Endothelial cell (in vitro differentiated cells): Measurements from ENCODE around the gene PPP1R3C. TPM values are rescaled to one million over a fixed set of nuclear protein-coding genes. Genes with fewer than 3 reads are reported as not detected.

Experiments
- DNase-seq: peaks from one replicate; pipeline ENCODE4 v3.0.0; 2021; ENCODE audit warnings: low spot score
- H3K27ac Mint-ChIP-seq: one replicate; pipeline ENCODE4 v1.8.0; 2021; ENCODE audit warnings: mixed read lengths, inconsistent platforms; ENCODE audit not compliant: unreplicated experiment
- H3K27me3 Mint-ChIP-seq: one replicate; pipeline ENCODE4 v1.8.0; 2021; ENCODE audit warnings: mild to moderate bottlenecking, moderate library complexity, mixed read lengths, inconsistent platforms; ENCODE audit not compliant: unreplicated experiment
- H3K36me3 Mint-ChIP-seq: one replicate; pipeline ENCODE4 v1.8.0; 2021; ENCODE audit warnings: mild to moderate bottlenecking, low read depth, mixed read lengths, inconsistent platforms; ENCODE audit not compliant: unreplicated experiment
- H3K4me1 Mint-ChIP-seq: one replicate; pipeline ENCODE4 v1.8.0; 2021; ENCODE audit warnings: mild to moderate bottlenecking, mixed read lengths, inconsistent platforms; ENCODE audit not compliant: unreplicated experiment
- H3K4me3 Mint-ChIP-seq: one replicate; pipeline ENCODE4 v1.8.0; 2021; ENCODE audit warnings: mild to moderate bottlenecking, mixed read lengths, inconsistent platforms; ENCODE audit not compliant: unreplicated experiment
- H3K9me3 Mint-ChIP-seq: one replicate; pipeline ENCODE4 v1.8.0; 2021; ENCODE audit warnings: mixed read lengths, inconsistent platforms; ENCODE audit not compliant: unreplicated experiment
- total RNA-seq: library from RNA; stranded (reverse); fragmentation: NEBNext Ultra II Directional; extraction: Animal tissue kit (Norgen Biotek cat#: 25700); gene quantifications from one replicate; pipeline ENCODE4 v1.2.1, GENCODE V29; 2021; ENCODE audit not compliant: unreplicated experiment
- TF ChIP-seq, protein P1 (sequence below): fragments of 200-600 bp; sonication (generic); IDR thresholded peaks from one replicate; pipeline ENCODE4 v1.5.0; 2021; ENCODE audit warnings: antibody characterized with exemption; ENCODE audit not compliant: unreplicated experiment

PPP1R3C gene
- total RNA-seq, 1 donor from 2014 or later: 0.31 TPM

DNA sequence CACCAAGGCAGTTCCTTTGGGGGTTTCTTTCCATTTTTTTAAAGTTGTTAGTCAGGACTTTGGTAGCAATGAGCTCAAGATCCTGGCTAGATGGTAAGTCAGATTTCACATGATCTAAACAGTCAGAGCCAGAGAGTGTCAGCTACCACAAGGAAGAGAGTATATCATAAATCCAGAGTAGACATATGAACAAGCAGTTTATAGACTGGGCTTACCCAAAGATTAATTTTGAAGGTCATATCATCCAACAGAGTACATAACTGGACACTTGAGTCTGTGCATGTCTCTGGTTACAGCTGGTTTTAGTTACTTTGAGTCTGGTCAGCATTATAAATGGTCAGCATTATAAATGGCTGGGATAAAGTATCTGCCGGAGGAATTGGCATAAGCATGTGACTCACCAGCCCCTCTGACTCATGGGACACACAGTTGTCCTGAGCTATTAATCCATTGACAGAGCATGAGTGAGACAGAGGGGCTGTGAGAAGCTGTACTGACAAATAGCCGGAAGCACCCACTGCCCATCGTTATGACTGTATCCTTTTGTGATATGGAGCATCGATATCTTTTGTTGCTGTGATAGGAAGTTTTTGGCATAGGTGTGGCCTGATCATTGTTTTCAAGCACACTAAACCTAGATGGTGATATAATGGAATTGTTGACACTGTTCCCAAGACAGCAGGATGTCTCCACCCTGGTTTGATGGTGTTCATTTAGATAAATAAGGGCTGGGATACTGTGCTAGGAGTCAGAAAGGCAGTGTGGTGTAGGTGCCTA lies 19.3 kb downstream of the PPP1R3C start:
- Mint-ChIP-seq H3K4me3 (no peak overlapping the region), H3K9me3 (no peaks in the 10 kb centered on the region), H3K27ac (no peak overlapping the region), H3K4me1 (no peaks in the 10 kb centered on the region), H3K27me3 (no peaks in the 10 kb centered on the region), H3K36me3 (no peaks in the 10 kb centered on the region)
- TF ChIP-seq, protein P1, sequence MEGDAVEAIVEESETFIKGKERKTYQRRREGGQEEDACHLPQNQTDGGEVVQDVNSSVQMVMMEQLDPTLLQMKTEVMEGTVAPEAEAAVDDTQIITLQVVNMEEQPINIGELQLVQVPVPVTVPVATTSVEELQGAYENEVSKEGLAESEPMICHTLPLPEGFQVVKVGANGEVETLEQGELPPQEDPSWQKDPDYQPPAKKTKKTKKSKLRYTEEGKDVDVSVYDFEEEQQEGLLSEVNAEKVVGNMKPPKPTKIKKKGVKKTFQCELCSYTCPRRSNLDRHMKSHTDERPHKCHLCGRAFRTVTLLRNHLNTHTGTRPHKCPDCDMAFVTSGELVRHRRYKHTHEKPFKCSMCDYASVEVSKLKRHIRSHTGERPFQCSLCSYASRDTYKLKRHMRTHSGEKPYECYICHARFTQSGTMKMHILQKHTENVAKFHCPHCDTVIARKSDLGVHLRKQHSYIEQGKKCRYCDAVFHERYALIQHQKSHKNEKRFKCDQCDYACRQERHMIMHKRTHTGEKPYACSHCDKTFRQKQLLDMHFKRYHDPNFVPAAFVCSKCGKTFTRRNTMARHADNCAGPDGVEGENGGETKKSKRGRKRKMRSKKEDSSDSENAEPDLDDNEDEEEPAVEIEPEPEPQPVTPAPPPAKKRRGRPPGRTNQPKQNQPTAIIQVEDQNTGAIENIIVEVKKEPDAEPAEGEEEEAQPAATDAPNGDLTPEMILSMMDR: no peak
- DNase-seq: no peak

DNA sequence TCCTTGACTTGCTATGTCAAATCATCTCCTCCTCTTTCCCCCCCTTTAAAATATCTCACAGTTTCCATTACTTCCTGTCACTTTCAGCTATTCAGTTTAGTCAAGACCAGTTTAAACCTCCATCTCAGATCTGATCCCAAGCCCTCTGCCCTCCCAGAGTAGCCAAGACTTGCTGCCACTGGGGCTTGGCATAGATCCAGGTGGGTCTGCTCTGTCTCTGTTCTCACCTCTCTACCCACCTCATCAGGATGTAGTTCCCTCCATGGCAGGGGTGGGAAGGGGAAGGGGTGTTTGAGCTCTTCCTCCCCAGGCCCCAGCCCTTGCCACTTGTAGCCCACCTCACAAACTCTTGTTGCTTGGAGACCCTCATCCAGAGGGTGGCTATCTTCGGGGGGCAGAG lies 22.0 kb downstream of the PPP1R3C start:
- H3K4me1 Mint-ChIP-seq: no peaks in the 10 kb centered on the region
- DNase-seq: no peak
- H3K9me3 Mint-ChIP-seq: no peaks in the 10 kb centered on the region
- H3K27me3 Mint-ChIP-seq: no peaks in the 10 kb centered on the region
- TF ChIP-seq, protein P1: no peak
- no peak overlapping the region for H3K27ac Mint-ChIP-seq
- no peak overlapping the region for H3K4me3 Mint-ChIP-seq
- H3K36me3 Mint-ChIP-seq: no peaks in the 10 kb centered on the region

DNA sequence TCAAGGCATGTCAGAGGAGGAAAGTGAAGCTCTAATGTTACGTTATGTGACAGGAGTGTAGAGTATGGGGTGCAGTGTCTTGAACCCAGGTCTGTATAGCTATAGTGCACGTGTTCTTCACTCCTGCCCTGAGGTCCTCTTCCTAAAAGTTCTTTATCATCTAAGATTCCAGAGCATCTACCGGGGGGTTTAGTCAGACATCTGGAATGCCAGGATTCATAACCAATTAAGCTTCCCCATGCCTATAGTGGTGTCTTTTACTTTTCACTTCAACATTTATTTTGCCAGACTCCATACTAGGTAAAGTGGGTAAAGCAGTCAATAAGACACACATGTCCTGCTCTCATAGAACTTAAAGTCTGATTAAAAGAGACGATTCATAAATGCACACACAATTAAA lies 22.4 kb downstream of the PPP1R3C start:
- H3K4me1 Mint-ChIP-seq: no peaks in the 10 kb centered on the region
- H3K4me3 Mint-ChIP-seq: no peak overlapping the region
- H3K27ac Mint-ChIP-seq: no peak overlapping the region
- DNase-seq: no peak
- H3K36me3 Mint-ChIP-seq: no peaks in the 10 kb centered on the region
- TF ChIP-seq, protein P1: no peak
- no peaks in the 10 kb centered on the region for H3K27me3 Mint-ChIP-seq
- H3K9me3 Mint-ChIP-seq: no peaks in the 10 kb centered on the region

DNA sequence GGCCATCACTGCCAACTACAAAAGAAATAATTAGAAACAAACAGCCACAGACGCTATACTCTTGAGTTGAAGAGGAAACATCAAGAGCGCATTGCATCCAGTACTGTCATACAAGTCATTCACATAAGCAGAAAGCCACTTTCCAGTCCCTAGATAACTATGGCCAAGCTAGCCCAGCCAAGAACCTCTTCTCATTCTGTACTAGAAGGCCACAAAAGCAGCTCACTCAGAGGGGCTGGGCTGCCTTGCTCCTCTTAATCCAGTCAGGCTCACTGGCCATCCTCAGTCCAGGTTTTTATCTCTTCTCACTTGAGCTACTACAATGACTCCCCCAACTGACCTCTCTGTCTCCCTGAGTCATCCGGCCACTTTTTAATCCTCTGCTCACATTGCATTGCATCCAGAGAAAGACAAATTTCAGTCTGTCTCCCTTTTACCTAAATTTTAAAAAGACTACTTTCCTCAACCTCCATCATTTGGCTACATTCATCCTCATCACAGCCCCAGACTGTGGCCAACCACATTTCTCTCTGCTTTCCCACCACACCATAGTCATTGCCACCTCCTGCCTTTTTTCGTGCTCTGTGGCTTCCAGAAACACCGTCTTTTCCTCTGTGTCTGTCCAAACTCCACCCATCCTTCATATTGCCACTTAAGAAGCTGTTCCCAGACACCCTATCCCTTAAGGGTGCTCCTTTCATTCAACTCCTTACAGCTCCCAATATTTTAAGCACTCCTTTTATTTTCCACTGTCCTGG lies 25.0 kb downstream of the PPP1R3C start:
- Mint-ChIP-seq H3K27ac (no peak overlapping the region), H3K27me3 (no peaks in the 10 kb centered on the region), H3K4me3 (no peak overlapping the region), H3K9me3 (no peaks in the 10 kb centered on the region), H3K36me3 (no peaks in the 10 kb centered on the region), H3K4me1 (no peaks in the 10 kb centered on the region)
- TF ChIP-seq, protein P1: no peak
- DNase-seq: no peak

DNA sequence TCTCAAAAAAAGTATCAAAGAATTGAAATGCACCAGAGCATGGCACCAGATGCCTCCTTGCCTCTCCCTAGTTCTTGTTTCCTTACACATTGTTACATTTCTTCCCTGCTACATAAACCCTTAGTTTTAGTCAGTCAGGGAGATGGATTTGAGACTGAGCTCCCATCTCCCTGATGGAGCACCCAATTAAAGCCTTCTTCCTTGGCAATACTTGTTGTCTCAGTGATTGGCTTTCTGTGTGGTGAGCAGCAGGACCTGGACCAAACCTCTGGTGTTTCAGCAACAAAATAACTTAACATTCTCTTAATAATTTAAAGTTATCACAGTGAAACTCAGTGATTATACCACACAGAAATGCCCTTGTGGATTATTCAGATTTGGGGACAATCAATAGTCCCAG lies 26.9 kb downstream of the PPP1R3C start:
- no peaks in the 10 kb centered on the region for H3K9me3 Mint-ChIP-seq
- no peaks in the 10 kb centered on the region for H3K36me3 Mint-ChIP-seq
- no peaks in the 10 kb centered on the region for H3K4me1 Mint-ChIP-seq
- no peak for DNase-seq
- H3K4me3 Mint-ChIP-seq: no peak overlapping the region
- H3K27ac Mint-ChIP-seq: no peak overlapping the region
- H3K27me3 Mint-ChIP-seq: no peaks in the 10 kb centered on the region
- TF ChIP-seq, protein P1: no peak
